ENCODE results near the gene MYNN.

GRCh38 chr3:169838511-169839030 is 65.4 kb downstream of the MYNN start:
- TF ChIP-seq, protein P1, sequence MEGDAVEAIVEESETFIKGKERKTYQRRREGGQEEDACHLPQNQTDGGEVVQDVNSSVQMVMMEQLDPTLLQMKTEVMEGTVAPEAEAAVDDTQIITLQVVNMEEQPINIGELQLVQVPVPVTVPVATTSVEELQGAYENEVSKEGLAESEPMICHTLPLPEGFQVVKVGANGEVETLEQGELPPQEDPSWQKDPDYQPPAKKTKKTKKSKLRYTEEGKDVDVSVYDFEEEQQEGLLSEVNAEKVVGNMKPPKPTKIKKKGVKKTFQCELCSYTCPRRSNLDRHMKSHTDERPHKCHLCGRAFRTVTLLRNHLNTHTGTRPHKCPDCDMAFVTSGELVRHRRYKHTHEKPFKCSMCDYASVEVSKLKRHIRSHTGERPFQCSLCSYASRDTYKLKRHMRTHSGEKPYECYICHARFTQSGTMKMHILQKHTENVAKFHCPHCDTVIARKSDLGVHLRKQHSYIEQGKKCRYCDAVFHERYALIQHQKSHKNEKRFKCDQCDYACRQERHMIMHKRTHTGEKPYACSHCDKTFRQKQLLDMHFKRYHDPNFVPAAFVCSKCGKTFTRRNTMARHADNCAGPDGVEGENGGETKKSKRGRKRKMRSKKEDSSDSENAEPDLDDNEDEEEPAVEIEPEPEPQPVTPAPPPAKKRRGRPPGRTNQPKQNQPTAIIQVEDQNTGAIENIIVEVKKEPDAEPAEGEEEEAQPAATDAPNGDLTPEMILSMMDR (IDR thresholded peaks at IDR 0.05; ENCODE audit: low read depth, low read length, missing input control), result no peak
- no peak for TF ChIP-seq TAF1 (conservative IDR thresholded peaks at IDR 0.05)
- TF ChIP-seq, protein P2, sequence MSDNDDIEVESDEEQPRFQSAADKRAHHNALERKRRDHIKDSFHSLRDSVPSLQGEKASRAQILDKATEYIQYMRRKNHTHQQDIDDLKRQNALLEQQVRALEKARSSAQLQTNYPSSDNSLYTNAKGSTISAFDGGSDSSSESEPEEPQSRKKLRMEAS (IDR thresholded peaks at IDR 0.05), result no peak
- no peak for TF ChIP-seq YY1 (IDR thresholded peaks at IDR 0.05)
- no peak for TF ChIP-seq ATF3 (IDR thresholded peaks at IDR 0.05)
- TF ChIP-seq JUND (IDR thresholded peaks at IDR 0.05), result no peak
- TF ChIP-seq REST (IDR thresholded peaks at IDR 0.05), result no peak
- no peak for TF ChIP-seq NR2F2 (IDR thresholded peaks at IDR 0.05)
- TF ChIP-seq SP1 (IDR thresholded peaks at IDR 0.05), result no peak
- TF ChIP-seq RXRA (IDR thresholded peaks at IDR 0.05), result no peak
- no peak for TF ChIP-seq HNF4G (IDR thresholded peaks at IDR 0.05)
- no peak for TF ChIP-seq GABPA (IDR thresholded peaks at IDR 0.05 in 1 of 2, conservative IDR thresholded peaks at IDR 0.05 in 1 of 2)
- TF ChIP-seq FOXA1 (IDR thresholded peaks at IDR 0.05), result no peak

Measured in liver (tissue), 3 donors.